ENCODE data around the gene COL6A2. TPM values are rescaled to one million over a fixed set of nuclear protein-coding genes. Genes with fewer than 3 reads are reported as not detected.

The COL6A2 gene
- total and polyA plus RNA-seq, 2 of the 13 experiments (the other 11 are each of a cell fraction or from before 2014, with no cell fraction given): 0.07 to 0.41 TPM

DNA sequence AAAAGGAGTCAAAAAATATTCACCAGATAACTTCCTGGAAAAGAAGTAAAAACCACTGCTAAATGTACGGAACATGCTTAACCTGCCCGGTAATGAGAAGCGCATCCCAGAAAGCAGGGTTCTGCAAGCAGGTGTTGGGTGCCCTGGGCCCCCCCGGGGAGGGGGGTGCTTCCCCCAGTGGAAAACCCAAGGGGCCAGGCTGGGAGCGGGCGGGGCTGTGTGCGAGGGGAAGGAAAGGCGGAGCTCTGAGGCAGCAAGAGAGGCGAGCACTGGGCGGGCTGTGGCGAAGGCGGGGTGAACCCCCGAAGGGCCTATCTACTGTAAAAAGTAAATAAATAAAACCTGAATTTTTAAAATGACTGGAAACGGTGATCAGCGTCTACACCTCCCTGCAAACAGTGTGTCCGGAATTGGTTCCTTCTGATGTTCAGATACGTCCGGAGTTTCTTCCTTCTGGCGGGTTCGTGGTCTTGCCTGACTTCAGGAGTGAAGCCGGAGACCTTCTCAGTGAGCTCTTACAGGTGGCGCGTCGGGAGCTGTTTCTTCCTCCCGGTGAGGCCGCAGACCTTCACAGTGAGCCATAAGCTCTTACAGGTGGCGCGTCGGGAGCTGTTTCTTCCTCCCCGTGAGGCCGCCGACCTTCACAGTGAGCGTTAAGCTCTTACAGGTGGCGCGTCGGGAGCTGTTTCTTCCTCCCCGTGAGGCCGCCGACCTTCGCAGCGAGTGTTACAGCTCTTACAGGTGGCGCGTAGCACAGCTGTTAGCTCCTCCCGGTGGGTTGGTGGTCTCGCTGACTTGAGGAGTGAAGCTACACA, 44.1 kb downstream of the COL6A2 start:
- H3K36me3 ChIP-seq (replicated peaks in 1 of 2; ENCODE audit: control insufficient read depth in 1 of 2, insufficient read depth in 2 of 2, low read length in 2 of 2): peaks cover 14 to 29% of the 10 kb centered on the region in 2 experiments; a peak in 4 of 5 replicates
- POLR2A ChIA-PET: interaction anchor here (2.2 to 2.7 kb wide), 2 partner anchors 11 to 14 kb away, joined by 10 to 13 read pairs; partner anchors contain the start of gene FTCD
- no peak overlapping the region for H3K4me3 ChIP-seq (replicated peaks in 1 of 3; ENCODE audit: insufficient read depth in 1 of 3, low read depth in 2 of 3, low read length in 3 of 3)
- intact Hi-C loops (cut with micrococcal nuclease; ENCODE audit: unreplicated experiment): no loop called here
- H3K9ac ChIP-seq (ENCODE audit: insufficient read depth, low read depth, low read length): no peak overlapping the region
- no peak overlapping the region for H3K4me2 ChIP-seq (ENCODE audit: low read depth, low read length)
- no peaks in the 10 kb centered on the region for H3K27me3 ChIP-seq (ENCODE audit: control insufficient read depth in 1 of 2, insufficient read depth in 2 of 2, low read length in 2 of 2)
- H3K27ac ChIP-seq (ENCODE audit: extremely low read length, insufficient read depth, low read length): no peak overlapping the region
- CTCF ChIA-PET (ENCODE audit: low intra/inter-chr PET ratio, low total read pairs): no interaction called here
- no peak for FAIRE-seq
- no peak for ATAC-seq
- no TSS peak for BruUV-seq (replicated peaks)
- H3K9me3 ChIP-seq (ENCODE audit: low read length): no peaks in the 10 kb centered on the region
- no peak for DNase-seq (ENCODE audit: low spot score)
- in situ Hi-C loops (cut with HindIII; ENCODE audit: extremely low pct_ligation_motif_present, low pct_unique_long_range_greater_than_20kb): no loop called here
- H3K4me1 ChIP-seq (ENCODE audit: insufficient read depth, low read length): peaks cover 7% of the 10 kb centered on the region; the same call in 1 of the 2 replicates
- 98% methylated on average over 45 of the region's 45 CpGs for WGBS (ENCODE audit: low lambda C conversion rate)
- H2AFZ ChIP-seq (ENCODE audit: low read length): no peak overlapping the region
- H4K20me1 ChIP-seq (ENCODE audit: insufficient read depth, low read length): peaks cover 13% of the 10 kb centered on the region; the same call in 1 of the 2 replicates
- no peaks in the 10 kb centered on the region for H3K79me2 ChIP-seq (ENCODE audit: insufficient read depth, low read length)
- TF ChIP-seq POLR2AphosphoS5 (IDR thresholded peaks at IDR 0.05; ENCODE audit: low read depth, low read length) (peak; percentile 23; the same call in 1 of the 2 replicates), ZNF329 (CRISPR knock-in tag; IDR thresholded peaks at IDR 0.05; ENCODE audit: low read depth) (no peak), CHCHD3 (CRISPR knock-in tag; IDR thresholded peaks at IDR 0.05) (no peak), ZNF205 (CRISPR knock-in tag; IDR thresholded peaks at IDR 0.05) (no peak), RBM22 (optimal IDR thresholded peaks at IDR 0.05; ENCODE audit: low read length) (peak; percentile 70), ZBTB38 (CRISPR knock-in tag; IDR thresholded peaks at IDR 0.05) (0 out of 2 replicates have a peak, but pooled peaks have one; percentile 38), ZNF766 (CRISPR knock-in tag; IDR thresholded peaks at IDR 0.05; ENCODE audit: borderline replicate concordance) (no peak), RBM39 (IDR thresholded peaks at IDR 0.05; ENCODE audit: low read depth, low read length, poor library complexity, severe bottlenecking) (no peak), AGO2 (optimal IDR thresholded peaks at IDR 0.05; ENCODE audit: low read depth, low read length) (peak; percentile 49), FIP1L1 (IDR thresholded peaks at IDR 0.05; ENCODE audit: borderline replicate concordance, insufficient read depth, low read depth, low read length) (no peak), DMAP1 (CRISPR knock-in tag; IDR thresholded peaks at IDR 0.05) (no peak)
- TF ChIP-seq, protein P1, sequence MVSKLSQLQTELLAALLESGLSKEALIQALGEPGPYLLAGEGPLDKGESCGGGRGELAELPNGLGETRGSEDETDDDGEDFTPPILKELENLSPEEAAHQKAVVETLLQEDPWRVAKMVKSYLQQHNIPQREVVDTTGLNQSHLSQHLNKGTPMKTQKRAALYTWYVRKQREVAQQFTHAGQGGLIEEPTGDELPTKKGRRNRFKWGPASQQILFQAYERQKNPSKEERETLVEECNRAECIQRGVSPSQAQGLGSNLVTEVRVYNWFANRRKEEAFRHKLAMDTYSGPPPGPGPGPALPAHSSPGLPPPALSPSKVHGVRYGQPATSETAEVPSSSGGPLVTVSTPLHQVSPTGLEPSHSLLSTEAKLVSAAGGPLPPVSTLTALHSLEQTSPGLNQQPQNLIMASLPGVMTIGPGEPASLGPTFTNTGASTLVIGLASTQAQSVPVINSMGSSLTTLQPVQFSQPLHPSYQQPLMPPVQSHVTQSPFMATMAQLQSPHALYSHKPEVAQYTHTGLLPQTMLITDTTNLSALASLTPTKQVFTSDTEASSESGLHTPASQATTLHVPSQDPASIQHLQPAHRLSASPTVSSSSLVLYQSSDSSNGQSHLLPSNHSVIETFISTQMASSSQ (IDR thresholded peaks at IDR 0.05; ENCODE audit: low read depth): no peak
- TF ChIP-seq, protein P1 (CRISPR knock-in tag; IDR thresholded peaks at IDR 0.05; ENCODE audit: borderline replicate concordance): no peak
- TF ChIP-seq, protein P2, sequence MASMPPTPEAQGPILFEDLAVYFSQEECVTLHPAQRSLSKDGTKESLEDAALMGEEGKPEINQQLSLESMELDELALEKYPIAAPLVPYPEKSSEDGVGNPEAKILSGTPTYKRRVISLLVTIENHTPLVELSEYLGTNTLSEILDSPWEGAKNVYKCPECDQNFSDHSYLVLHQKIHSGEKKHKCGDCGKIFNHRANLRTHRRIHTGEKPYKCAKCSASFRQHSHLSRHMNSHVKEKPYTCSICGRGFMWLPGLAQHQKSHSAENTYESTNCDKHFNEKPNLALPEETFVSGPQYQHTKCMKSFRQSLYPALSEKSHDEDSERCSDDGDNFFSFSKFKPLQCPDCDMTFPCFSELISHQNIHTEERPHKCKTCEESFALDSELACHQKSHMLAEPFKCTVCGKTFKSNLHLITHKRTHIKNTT (CRISPR knock-in tag; IDR thresholded peaks at IDR 0.05): no peak
- TF ChIP-seq, protein P3, sequence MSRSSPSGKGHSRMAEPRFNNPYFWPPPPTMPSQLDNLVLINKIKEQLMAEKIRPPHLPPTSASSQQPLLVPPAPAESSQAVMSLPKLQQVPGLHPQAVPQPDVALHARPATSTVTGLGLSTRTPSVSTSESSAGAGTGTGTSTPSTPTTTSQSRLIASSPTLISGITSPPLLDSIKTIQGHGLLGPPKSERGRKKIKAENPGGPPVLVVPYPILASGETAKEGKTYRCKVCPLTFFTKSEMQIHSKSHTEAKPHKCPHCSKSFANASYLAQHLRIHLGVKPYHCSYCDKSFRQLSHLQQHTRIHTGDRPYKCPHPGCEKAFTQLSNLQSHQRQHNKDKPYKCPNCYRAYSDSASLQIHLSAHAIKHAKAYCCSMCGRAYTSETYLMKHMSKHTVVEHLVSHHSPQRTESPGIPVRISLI (CRISPR knock-in tag; IDR thresholded peaks at IDR 0.05; ENCODE audit: borderline replicate concordance): no peak
